Astrocyte (in vitro differentiated cells and primary cell): Measurements from ENCODE around the gene BAZ1B. TPM values are rescaled to one million over a fixed set of nuclear protein-coding genes. Genes with fewer than 3 reads are reported as not detected.
"Not testable (repeated sequence)": the region's sequence is repeated elsewhere in the genome, so short reads cannot be mapped to it uniquely, and the experiment has no call there.

Source experiments
- DNase-seq: peaks from one replicate; pipeline ENCODE4 v3.0.0-alpha.2; 2010; ENCODE audit warnings: low read depth
- FAIRE-seq: peaks from 2 replicates; lab custom pipeline; 2011; peaks lifted over from hg19 to GRCh38; lab: Jason Lieb, UNC
- H2AFZ ChIP-seq: 2 replicates; pipeline ENCODE4 v1.6.0; 2012; ENCODE audit warnings: low read depth, low read length, inconsistent platforms
- H3K27ac ChIP-seq: 2 replicates; pipeline ENCODE4 v1.5.1; 2011; ENCODE audit warnings: low read depth, low read length, inconsistent platforms
- H3K27me3 ChIP-seq: 2 replicates; pipeline ENCODE4 v1.6.0; 2011; ENCODE audit warnings: low read length, inconsistent platforms; ENCODE audit not compliant: insufficient read depth
- H3K36me3 ChIP-seq: 2 replicates; pipeline ENCODE4 v1.5.1; 2011; ENCODE audit warnings: low read length, inconsistent platforms; ENCODE audit not compliant: insufficient read depth
- H3K4me1 ChIP-seq: 2 replicates; pipeline ENCODE4 v1.5.1; 2011; ENCODE audit warnings: low read length, inconsistent platforms; ENCODE audit not compliant: insufficient read depth
- H3K4me2 ChIP-seq: 2 replicates; pipeline ENCODE4 v1.6.0; 2012; ENCODE audit warnings: low read length, inconsistent platforms
- H3K4me3 ChIP-seq: 2 replicates; pipeline ENCODE4 v1.5.1; 2011; ENCODE audit warnings: low read depth, mild to moderate bottlenecking, low read length, inconsistent platforms; ENCODE audit not compliant: insufficient read depth
- H3K79me2 ChIP-seq: 2 replicates; pipeline ENCODE4 v1.6.0; 2012; ENCODE audit warnings: mild to moderate bottlenecking, low read length, inconsistent platforms; ENCODE audit not compliant: insufficient read depth
- H3K9ac ChIP-seq: 2 replicates; pipeline ENCODE4 v1.6.0; 2012; ENCODE audit warnings: mild to moderate bottlenecking, low read length, inconsistent platforms
- H3K9me3 ChIP-seq: 2 replicates; pipeline ENCODE4 v1.5.1; 2012; ENCODE audit warnings: low read depth, mild to moderate bottlenecking, low read length, inconsistent platforms; ENCODE audit not compliant: insufficient read depth
- H4K20me1 ChIP-seq: 2 replicates; pipeline ENCODE4 v1.6.0; 2012; ENCODE audit warnings: low read length, inconsistent platforms; ENCODE audit not compliant: insufficient read depth
- H3K27ac Mint-ChIP-seq: one replicate; pipeline ENCODE4 v1.8.0; 2021; ENCODE audit warnings: mild to moderate bottlenecking, mixed read lengths; ENCODE audit not compliant: unreplicated experiment
- H3K27me3 Mint-ChIP-seq: one replicate; pipeline ENCODE4 v1.8.0; 2021; ENCODE audit warnings: low read depth, mixed read lengths; ENCODE audit not compliant: unreplicated experiment
- H3K36me3 Mint-ChIP-seq: one replicate; pipeline ENCODE4 v1.8.0; 2021; ENCODE audit warnings: low read depth, mixed read lengths; ENCODE audit not compliant: unreplicated experiment
- H3K4me1 Mint-ChIP-seq: one replicate; pipeline ENCODE4 v1.8.0; 2021; ENCODE audit warnings: low read depth, mixed read lengths; ENCODE audit not compliant: unreplicated experiment
- H3K4me3 Mint-ChIP-seq: one replicate; pipeline ENCODE4 v1.8.0; 2021; ENCODE audit warnings: mild to moderate bottlenecking, moderate library complexity, mixed read lengths; ENCODE audit not compliant: unreplicated experiment
- H3K9me3 Mint-ChIP-seq: one replicate; pipeline ENCODE4 v1.8.0; 2021; ENCODE audit warnings: mild to moderate bottlenecking, mixed read lengths; ENCODE audit not compliant: unreplicated experiment
- CTCF ChIP-seq: IDR thresholded peaks from 2 replicates; pipeline ENCODE4 v1.5.1; 2011; ENCODE audit warnings: low read depth, mild to moderate bottlenecking, inconsistent platforms, low read length, moderate library complexity; ENCODE audit not compliant: insufficient read depth
- EZH2 ChIP-seq: IDR thresholded peaks from 2 replicates; pipeline ENCODE4 v1.6.1; 2012; ENCODE audit warnings: mild to moderate bottlenecking, low read length, inconsistent platforms; ENCODE audit not compliant: insufficient read depth
- total RNA-seq: library from RNA; stranded (reverse); gene quantifications from 2 replicates; pipeline ENCODE4 v1.2.1, GENCODE V29; 2021

Gene BAZ1B
- total RNA-seq, 1 donor from 2014 or later = 62.5 TPM

- Histone ChIP-seq H3K79me2 (no peaks in the 10 kb centered on the region), H3K27me3 (no peaks in the 10 kb centered on the region), H3K27ac (no peak overlapping the region), H3K36me3 (no peaks in the 10 kb centered on the region), H3K4me3 (peak overlapping the region; percentile 29), H3K9me3 (no peaks in the 10 kb centered on the region), H3K4me2 (peak overlapping the region; percentile 82), H3K9ac (peak overlapping the region; percentile 61), H2AFZ (peak overlapping the region; percentile 73), H3K4me1 (no peaks in the 10 kb centered on the region), H4K20me1 (no peaks in the 10 kb centered on the region)
- H3K36me3 Mint-ChIP-seq = no peaks in the 10 kb centered on the region
- no peaks in the 10 kb centered on the region for H3K4me1 Mint-ChIP-seq
- H3K27ac Mint-ChIP-seq = no peak overlapping the region
- H3K4me3 Mint-ChIP-seq = no peak overlapping the region
- TF ChIP-seq CTCF = no peak
- no peak for TF ChIP-seq EZH2
- peaks cover 8% of the 10 kb centered on the region for H3K27me3 Mint-ChIP-seq
- no peak for FAIRE-seq
- H3K9me3 Mint-ChIP-seq = no peaks in the 10 kb centered on the region
- no peak for DNase-seq
Measured at GRCh38 chr7:73423519-73424488, 98.3 kb downstream of the BAZ1B start.

- not testable (repeated sequence) for H3K4me1 Mint-ChIP-seq, H3K36me3 ChIP-seq, H3K9me3 Mint-ChIP-seq, H3K4me3 Mint-ChIP-seq, H2AFZ ChIP-seq, H3K9me3 ChIP-seq, H3K4me1 ChIP-seq, H3K27ac ChIP-seq, H3K27me3 ChIP-seq, H3K36me3 Mint-ChIP-seq, DNase-seq, H3K9ac ChIP-seq, H3K27ac Mint-ChIP-seq, H3K79me2 ChIP-seq, FAIRE-seq, H4K20me1 ChIP-seq, H3K4me3 ChIP-seq, H3K27me3 Mint-ChIP-seq, H3K4me2 ChIP-seq
Measured at GRCh38 chr7:73420610-73421009, 101.5 kb downstream of the BAZ1B start.

GRCh38 chr7:73420016-73420415 lies 102.1 kb downstream of the BAZ1B start:
- peak; percentile 16 for DNase-seq
- not testable (repeated sequence) for H3K27ac Mint-ChIP-seq, H3K4me3 Mint-ChIP-seq, H3K79me2 ChIP-seq, H3K9ac ChIP-seq, H3K27me3 ChIP-seq, H3K4me3 ChIP-seq, H3K36me3 Mint-ChIP-seq, H4K20me1 ChIP-seq, H3K36me3 ChIP-seq, H3K4me1 ChIP-seq, H3K27me3 Mint-ChIP-seq, H3K4me1 Mint-ChIP-seq, H3K9me3 Mint-ChIP-seq, H3K27ac ChIP-seq, FAIRE-seq, H3K9me3 ChIP-seq
- H3K4me2 ChIP-seq = peak overlapping the region; percentile 19
- peak overlapping the region; percentile 47 for H2AFZ ChIP-seq
